HG03139 (cell line): ENCODE data around the gene RASAL2.
"Not testable (repeated sequence)": the region's sequence is repeated elsewhere in the genome, so short reads cannot be mapped to it uniquely, and the experiment has no call there.

ENCODE experiments used
- ATAC-seq: cut with Tn5 transposase; IDR thresholded peaks from one replicate; pipeline ENCODE4 v1.9.1; 2021; ENCODE audit not compliant: unreplicated experiment

Gene RASAL2

DNA sequence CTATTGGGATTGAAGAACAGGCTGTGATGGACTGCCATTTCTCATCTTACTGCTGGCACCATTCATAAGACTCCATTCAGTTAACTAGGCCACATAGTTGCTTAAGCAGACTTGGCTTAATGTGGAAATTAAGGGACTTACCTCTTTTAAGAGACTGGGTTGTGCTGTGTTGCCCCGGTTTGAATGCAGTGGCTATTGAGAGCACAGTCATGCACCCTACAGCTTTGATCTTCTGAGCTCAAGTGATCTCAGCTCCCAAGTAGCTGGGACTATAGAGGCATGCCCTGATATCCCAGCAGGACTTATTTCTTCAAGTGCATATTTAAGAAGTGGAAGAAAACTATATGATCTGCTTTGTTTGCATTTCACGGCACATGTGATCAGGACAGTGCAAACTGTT lies 181.1 kb downstream of the RASAL2 start:
- no peak for ATAC-seq

GRCh38 chr1:178275553-178275952 lies 181.6 kb downstream of the RASAL2 start:
- ATAC-seq, result no peak

GRCh38 chr1:178277793-178278530 lies 184.1 kb downstream of the RASAL2 start:
- no peak for ATAC-seq

- no peak for ATAC-seq
Observed at GRCh38 chr1:178278916-178279686, 185.2 kb downstream of the RASAL2 start.

DNA sequence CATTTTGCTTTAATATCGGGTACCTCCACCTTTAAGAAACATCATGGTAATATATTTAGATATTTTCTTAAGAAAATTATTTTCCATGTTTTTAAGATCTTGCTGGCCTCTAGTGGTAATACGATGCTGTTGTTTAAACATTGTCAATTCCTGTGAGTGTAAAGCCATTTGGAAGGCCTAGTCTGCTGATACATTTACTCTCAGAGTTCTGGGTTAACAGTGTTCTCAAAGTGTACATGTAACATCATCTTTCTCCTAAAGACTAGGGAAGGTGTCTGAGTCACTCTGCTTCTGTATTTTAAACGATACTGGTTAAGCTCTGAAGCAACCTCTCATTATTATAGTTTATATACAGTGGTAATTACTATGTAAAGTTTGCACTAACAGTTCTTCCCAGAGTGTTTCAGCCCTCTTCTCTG lies 189.1 kb downstream of the RASAL2 start:
- no peak for ATAC-seq

- no peak for ATAC-seq
Observed at GRCh38 chr1:178283409-178283808, 189.5 kb downstream of the RASAL2 start.

- ATAC-seq, result no peak
Observed at GRCh38 chr1:178284058-178284457, 190.2 kb downstream of the RASAL2 start.

GRCh38 chr1:178291166-178291565 lies 197.3 kb downstream of the RASAL2 start:
- no peak for ATAC-seq

GRCh38 chr1:178294654-178295053 lies 200.8 kb downstream of the RASAL2 start:
- no peak for ATAC-seq

GRCh38 chr1:178300352-178300699 lies 206.4 kb downstream of the RASAL2 start:
- ATAC-seq, result no peak

DNA sequence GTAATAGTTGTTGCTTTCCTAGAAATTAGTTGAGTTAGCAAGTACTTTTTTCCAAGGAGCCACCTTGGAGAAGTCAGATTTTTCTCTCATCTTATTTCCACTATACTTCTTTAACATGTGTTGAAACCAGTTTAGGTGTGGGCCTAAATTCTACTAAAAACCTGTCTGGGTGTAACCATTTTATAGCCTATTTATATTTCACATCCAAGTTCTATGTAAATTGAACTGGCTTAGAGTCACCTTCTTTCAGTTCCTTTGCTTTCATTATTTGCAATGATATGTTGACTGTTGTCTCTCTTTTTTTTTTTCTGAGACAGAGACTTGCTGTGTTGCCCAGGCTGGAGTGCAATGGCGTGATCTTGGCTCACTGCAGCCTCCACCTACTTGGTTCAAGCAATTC lies 207.2 kb downstream of the RASAL2 start:
- no peak for ATAC-seq

- ATAC-seq, result no peak
Observed at GRCh38 chr1:178307264-178307663, 213.4 kb downstream of the RASAL2 start.

DNA sequence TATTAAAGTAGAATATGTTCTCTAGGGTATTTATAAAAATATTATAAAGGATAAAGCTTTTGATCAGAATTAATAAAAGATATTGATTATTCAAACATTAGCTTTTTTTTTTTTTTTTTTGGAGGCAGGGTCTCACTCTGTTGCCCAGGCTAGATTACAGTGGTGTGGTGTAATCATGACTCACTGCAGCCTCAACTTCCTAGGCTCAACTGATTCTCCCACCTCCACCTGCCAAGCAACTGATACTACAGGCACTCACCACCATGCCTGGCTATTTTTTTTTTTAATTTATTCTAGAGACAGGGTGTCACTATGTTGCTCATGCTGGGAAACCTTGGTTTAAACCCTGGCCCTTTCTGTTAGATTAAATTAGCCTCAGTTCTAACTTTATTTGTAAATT lies 214.5 kb downstream of the RASAL2 start:
- ATAC-seq, result no peak

- ATAC-seq, result peak; percentile 88
Observed at GRCh38 chr1:178310685-178311105, 216.8 kb downstream of the RASAL2 start.

DNA sequence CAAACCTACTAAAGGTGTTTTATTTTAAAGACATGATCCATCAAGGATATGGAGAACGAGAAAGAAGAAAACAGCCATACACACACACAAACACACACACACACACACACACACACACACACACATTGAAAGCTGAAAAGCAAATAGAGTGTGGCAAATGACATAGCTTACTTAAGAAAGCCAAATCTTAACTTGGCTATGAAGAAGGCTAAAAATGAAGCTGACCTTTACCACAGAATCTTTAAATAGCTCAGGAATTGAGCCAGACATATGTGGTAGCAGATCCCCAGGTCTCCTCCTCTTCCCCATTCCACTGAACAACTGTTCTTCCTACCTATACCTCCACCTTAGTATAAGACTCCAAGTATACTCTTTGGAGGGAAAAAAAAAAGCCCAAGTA lies 217.3 kb downstream of the RASAL2 start:
- no peak for ATAC-seq

DNA sequence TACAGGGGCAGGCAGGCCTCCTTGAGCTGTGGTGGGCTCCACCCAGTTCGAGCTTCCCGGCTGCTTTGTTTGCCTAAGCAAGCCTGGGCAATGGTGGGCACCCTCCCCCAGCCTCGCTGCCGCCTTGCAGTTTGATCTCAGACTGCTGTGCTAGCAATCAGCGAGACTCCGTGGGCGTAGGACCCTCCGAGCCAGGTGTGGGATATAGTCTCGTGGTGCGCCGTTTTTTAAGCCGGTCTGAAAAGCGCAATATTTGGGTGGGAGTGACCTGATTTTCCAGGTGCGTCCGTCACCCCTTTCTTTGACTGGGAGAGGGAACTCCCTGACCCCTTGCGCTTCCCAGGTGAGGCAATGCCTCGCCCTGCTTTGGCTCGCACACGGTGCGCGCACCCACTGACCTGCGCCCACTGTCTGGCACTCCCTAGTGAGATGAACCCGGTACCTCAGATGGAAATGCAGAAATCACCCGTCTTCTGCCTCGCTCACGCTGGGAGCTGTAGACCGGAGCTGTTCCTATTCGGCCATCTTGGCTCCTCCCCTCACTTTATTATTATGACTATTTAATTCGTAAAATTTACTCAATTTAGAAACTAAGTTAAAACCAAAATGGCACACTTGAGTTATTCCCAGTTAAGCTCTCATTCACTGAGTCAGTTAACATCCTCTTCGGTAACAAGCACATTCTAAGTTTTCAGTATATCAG lies 226.5 kb downstream of the RASAL2 start:
- ATAC-seq, result not testable (repeated sequence)

DNA sequence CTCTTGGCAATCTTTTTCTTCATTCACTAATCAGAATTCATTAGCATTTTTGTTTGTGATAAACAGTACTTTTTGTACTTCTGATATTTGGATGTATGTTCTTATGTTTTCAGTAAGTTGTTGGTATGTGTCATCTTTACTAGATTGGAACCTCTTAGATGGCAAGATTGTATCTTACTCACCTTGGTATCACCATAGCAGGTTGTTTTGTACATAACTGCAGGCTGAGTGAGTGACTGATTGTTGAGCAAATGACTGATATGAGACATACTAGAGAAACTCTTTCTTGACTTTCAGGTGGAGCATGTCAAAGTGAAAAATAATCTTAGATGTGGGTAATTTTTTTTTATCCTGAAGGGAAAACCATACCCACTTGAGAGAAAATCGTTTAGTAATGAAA lies 229.2 kb downstream of the RASAL2 start:
- no peak for ATAC-seq

DNA sequence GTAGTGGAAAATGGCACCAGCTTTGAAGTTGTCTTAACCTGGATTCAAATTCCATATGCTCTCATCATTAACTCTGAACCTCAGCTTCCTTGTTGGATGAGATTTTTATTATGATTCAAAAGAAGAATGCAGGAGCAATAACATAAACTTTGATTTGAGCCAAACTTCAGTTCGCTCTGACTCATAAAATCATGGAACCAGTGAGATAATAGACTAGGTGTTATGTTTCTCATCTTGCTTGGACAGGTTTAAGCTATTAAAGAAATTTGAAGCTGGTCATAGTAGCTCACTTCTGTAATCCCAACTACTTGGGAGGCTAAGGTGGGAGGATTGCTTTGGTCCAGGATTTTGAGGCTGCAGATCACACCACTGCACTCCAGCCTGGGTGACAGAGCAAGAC lies 230.1 kb downstream of the RASAL2 start:
- no peak for ATAC-seq

- ATAC-seq, result no peak
Observed at GRCh38 chr1:178328728-178329127, 234.8 kb downstream of the RASAL2 start.

DNA sequence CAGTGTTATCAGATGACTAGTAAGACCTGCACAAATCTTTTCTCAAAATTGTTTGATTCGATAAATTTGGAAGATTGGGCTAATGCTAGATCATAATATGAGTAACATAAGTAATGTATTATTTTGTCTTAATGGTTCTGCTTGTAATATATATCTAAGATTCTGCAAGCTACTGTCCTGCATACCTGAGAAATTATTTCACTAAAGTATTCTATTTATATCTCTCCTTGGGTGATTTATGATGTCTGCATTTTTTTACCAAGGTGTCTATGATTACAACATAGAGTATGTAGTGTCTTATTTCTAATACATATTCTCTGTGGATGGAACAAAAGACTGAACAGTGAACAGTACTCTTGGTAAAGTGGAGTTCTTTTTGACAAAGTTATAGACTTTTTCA lies 236.2 kb downstream of the RASAL2 start:
- no peak for ATAC-seq

DNA sequence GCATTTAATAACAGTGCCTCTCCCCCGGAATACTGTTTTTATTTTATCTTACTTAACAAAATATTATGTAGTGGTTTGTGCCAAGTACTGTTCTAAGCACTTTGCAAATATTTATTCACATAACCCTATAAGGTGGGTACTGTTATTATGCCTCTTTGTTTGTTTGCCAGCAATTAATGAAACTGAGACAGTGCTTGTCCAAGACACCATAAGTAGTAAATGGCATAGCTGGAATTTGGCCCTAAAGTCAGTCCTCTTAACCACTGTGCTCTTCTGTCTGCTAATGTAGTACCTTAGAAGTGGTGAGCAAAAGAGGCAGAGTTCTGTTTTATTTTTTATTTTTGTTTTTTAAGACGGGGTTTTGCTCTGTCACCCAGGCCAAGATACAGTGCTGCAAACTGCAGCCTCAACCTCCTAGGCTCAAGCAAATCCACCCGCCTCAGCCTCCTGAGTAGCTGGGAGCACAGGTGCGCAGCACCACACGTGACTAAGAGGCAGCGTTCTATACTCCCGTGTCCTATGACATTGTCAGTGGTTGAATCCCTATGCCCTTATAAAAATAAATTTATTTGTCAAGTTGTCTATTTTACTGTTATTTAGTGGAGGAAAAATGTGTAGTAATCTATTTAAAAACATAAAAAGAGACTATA lies 237.1 kb downstream of the RASAL2 start:
- ATAC-seq, result no peak
